GM13976 (cell line): ENCODE data around the gene NDRG3.

Experiments
- DNase-seq: peaks from one replicate; pipeline ENCODE4 v3.0.0; 2012; ENCODE audit warnings: low spot score
- in situ Hi-C: fragments of 300-500 bp; cut with MboI; formaldehyde crosslinking; loops from one replicate; pipeline ENCODE4 v1.12.0; 2022; ENCODE audit warnings: low sequenced_read_pairs, mixed read lengths, inconsistent platforms; ENCODE audit not compliant: unreplicated experiment
- TF ChIP-seq, protein P1 (sequence below): IDR thresholded peaks from 2 replicates; pipeline ENCODE4 v1.5.1; 2012; ENCODE audit warnings: borderline replicate concordance, mild to moderate bottlenecking; ENCODE audit not compliant: insufficient read depth; ENCODE audit errors: extremely low read depth, missing control alignments, control extremely low read depth

The NDRG3 gene

DNA sequence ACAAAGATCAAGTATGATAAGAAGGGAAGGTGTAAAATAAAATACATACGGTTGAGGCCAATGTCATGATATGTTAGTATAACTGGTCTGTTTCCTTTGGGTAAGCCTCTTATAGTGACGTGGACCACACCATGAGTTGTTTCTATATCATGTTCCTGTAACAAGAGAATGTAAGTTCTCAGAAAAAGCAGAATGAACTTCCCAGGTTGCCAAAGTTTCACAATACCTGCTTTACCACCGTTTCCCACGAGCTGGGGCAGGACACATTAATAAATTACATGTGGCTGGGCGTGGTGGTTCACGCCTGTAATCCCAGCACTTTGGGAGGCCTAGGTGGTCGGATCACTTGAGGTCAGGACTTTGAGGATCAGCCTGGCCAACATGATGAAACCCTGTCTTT, 57.3 kb downstream of the NDRG3 start:
- DNase-seq, result no peak
- in situ Hi-C loops, result no loop called here
- TF ChIP-seq, protein P1, sequence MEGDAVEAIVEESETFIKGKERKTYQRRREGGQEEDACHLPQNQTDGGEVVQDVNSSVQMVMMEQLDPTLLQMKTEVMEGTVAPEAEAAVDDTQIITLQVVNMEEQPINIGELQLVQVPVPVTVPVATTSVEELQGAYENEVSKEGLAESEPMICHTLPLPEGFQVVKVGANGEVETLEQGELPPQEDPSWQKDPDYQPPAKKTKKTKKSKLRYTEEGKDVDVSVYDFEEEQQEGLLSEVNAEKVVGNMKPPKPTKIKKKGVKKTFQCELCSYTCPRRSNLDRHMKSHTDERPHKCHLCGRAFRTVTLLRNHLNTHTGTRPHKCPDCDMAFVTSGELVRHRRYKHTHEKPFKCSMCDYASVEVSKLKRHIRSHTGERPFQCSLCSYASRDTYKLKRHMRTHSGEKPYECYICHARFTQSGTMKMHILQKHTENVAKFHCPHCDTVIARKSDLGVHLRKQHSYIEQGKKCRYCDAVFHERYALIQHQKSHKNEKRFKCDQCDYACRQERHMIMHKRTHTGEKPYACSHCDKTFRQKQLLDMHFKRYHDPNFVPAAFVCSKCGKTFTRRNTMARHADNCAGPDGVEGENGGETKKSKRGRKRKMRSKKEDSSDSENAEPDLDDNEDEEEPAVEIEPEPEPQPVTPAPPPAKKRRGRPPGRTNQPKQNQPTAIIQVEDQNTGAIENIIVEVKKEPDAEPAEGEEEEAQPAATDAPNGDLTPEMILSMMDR, result no peak

DNA sequence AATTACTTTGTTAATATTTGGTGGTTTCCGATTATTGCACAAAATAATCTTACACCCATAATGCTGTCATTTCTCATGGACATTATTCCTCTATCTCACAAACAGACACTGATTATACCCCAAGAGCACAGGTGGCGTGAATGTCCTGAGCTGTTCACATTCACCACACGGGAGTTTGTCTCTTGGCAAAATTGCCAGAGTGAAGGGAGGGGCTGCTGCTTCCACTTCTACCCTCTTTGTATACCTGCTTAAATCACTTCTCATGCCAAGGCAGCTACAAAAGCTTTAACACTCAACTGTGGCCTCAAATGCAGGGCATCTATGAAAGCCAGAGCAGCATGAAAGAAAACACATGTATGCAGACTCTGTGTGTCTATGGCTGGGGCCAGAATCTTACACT, 58.0 kb downstream of the NDRG3 start:
- TF ChIP-seq, protein P1, result no peak
- DNase-seq, result no peak
- in situ Hi-C loops, result no loop called here

DNA sequence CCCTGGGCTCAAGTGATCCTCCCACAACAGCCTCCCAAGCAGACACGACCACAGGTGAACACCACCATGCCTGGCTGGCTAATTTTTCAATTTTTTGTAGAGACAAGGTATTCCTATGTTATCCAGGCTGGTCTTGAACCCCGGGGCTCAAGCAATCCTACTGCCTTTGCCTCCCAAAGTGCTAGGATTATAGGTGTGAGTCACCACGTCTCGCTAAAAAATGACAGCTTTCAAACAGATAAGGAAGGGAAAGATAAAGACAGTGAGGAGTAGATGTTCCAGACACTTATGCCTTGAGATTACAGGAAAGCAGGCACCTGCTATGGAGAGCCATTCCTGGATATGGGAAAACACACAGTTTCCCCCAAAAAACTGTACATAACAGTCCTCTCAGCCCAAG, 58.9 kb downstream of the NDRG3 start:
- in situ Hi-C loops, result no loop called here
- TF ChIP-seq, protein P1, result no peak
- no peak for DNase-seq

DNA sequence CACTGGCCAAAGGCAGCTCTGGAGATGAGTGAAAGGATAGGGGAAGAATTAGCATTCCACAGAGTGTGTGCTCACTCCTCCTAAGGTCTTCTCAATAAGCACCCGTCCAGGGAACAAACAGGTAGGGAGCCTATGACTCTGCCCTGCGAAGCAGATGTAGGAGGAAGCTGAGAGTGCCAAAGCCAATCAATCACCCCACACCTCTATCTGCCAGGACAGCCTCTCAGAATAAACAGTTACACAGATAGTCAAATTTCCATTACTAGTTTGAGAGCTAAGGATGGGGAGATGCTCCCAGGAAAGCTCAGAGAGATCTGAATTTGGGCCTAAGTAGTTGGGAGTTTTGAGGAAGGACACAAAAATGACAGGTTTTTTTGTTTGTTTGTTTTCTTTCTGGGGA, 59.4 kb downstream of the NDRG3 start:
- TF ChIP-seq, protein P1, result no peak
- in situ Hi-C loops, result no loop called here
- DNase-seq, result no peak

DNA sequence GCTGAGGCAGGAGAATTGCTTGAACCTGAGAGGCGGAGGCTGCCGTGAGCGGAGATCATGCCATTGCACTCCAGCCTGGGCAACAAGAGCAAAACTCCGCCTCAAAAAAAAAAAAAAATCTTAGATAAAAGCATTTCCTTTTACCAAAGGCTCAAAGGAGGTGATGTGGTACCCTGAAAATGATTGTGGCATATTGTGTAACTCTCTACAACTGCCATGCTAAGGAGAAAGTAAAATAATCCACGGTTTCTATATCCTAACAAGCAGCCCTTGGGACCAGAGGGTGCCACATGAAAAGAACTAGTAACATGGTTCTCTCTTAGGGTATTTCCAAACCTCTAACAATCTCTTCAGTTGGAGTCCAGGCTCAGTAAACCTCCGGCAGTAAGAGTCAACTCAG, 61.1 kb downstream of the NDRG3 start:
- DNase-seq, result no peak
- TF ChIP-seq, protein P1, result no peak
- in situ Hi-C loops, result no loop called here

DNA sequence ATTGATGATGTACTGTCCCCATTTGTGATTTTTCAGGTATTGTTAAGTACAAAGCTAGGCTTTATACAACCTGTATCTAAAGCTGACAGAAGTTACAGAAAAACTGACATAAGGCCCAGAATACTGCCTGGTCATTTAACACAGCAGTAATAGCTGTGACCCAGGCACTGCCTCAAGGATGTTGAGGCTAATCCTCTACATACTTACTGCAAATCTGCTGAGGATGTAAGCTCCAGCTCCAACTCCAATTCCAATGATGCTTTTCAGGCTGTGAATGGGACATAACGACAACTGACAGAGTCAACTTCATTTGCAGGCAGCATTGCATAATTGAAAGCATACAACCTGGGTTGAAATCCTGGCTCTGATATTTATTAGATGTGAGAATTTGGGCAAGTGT, 63.6 kb downstream of the NDRG3 start:
- in situ Hi-C loops, result no loop called here
- TF ChIP-seq, protein P1, result no peak
- DNase-seq, result no peak

DNA sequence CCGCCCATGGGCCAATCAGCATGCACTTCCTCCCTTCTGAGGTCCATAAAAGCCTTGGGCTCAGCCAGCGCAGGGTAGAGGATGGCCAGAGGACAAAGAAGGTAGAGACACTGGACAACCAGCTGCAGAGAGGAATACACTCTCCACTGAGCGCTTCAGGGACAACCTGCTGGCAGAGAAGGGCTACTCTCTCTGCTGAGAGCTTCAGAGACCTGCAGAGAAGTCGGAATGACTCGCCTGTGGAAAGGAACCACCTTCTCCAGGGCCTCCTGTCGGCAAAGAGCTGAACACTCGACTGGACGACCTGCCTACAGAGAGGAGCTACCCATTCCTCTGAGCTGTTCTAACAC, 68.5 kb downstream of the NDRG3 start:
- TF ChIP-seq, protein P1, result no peak
- in situ Hi-C loops, result no loop called here

More for the DNA sequence above, 68.5 kb downstream of the NDRG3 start:
- DNase-seq, result no peak
